CD4-positive, CD25-positive, alpha-beta regulatory T cell (primary cell): ENCODE measurements around the gene INTS3. TPM values are rescaled to one million over a fixed set of nuclear protein-coding genes. Genes with fewer than 3 reads are reported as not detected.
"Not testable (repeated sequence)": the region's sequence is repeated elsewhere in the genome, so short reads cannot be mapped to it uniquely, and the experiment has no call there.

Source experiments
- ATAC-seq, 2 donors: fragments of 150-1000 bp; cut with Tn5 transposase; one replicate each; pipeline ENCODE4 v1.10.0; 2021; ENCODE audit warnings: low read depth in 2 of 2, moderate number of reproducible peaks in 2 of 2, moderate library complexity in 1 of 2
- DNase-seq, 3 donors: peaks; one replicate each; pipeline versions ENCODE4 v3.0.0 to v3.0.0-alpha.2; 2012 to 2022; ENCODE audit warnings: mixed read lengths in 1 of 3
- H3K27ac ChIP-seq: one replicate; pipeline ENCODE4 v1.7.0; 2013; ENCODE audit warnings: mild to moderate bottlenecking, low read length; ENCODE audit not compliant: insufficient read depth, poor library complexity, severe bottlenecking
- H3K27me3 ChIP-seq: one replicate; pipeline ENCODE4 v1.7.0; 2013; ENCODE audit warnings: low read length; ENCODE audit not compliant: control insufficient read depth, insufficient read depth
- H3K36me3 ChIP-seq: one replicate; pipeline ENCODE4 v1.7.0; 2013; ENCODE audit warnings: mild to moderate bottlenecking, low read length, moderate library complexity; ENCODE audit not compliant: control insufficient read depth, insufficient read depth
- H3K4me1 ChIP-seq: 2 replicates; pipeline ENCODE4 v1.7.0; 2013; ENCODE audit warnings: mild to moderate bottlenecking, low read length; ENCODE audit not compliant: insufficient read depth, control insufficient read depth, poor library complexity, severe bottlenecking
- H3K4me3 ChIP-seq: one replicate; pipeline ENCODE4 v1.7.0; 2013; ENCODE audit warnings: low read depth, mild to moderate bottlenecking, low read length, moderate library complexity
- H3K9me3 ChIP-seq, 2 experiments: 1 replicate in 1 of 2; 2 replicates in 1 of 2; pipeline ENCODE4 v1.7.0; 2013; ENCODE audit warnings: low read length in 2 of 2, mild to moderate bottlenecking in 1 of 2, moderate library complexity in 1 of 2; ENCODE audit not compliant: control insufficient read depth in 2 of 2
- H3K27ac Mint-ChIP-seq, 3 donors: one replicate each; pipeline ENCODE4 v1.8.0; 2020 to 2022; ENCODE audit warnings: mild to moderate bottlenecking in 3 of 3, mixed read lengths in 3 of 3, moderate library complexity in 2 of 3
- H3K27me3 Mint-ChIP-seq: one replicate; pipeline ENCODE4 v1.8.0; 2022; ENCODE audit warnings: mild to moderate bottlenecking, mixed read lengths
- H3K36me3 Mint-ChIP-seq: one replicate; pipeline ENCODE4 v1.8.0; 2020; ENCODE audit warnings: mixed read lengths
- H3K4me1 Mint-ChIP-seq, 4 donors: one replicate each; pipeline ENCODE4 v1.8.0; 2020 to 2022; ENCODE audit warnings: mixed read lengths in 4 of 4, mild to moderate bottlenecking in 1 of 4
- H3K4me3 Mint-ChIP-seq, 4 donors: one replicate each; pipeline ENCODE4 v1.8.0; 2020 to 2022; ENCODE audit warnings: mild to moderate bottlenecking in 4 of 4, mixed read lengths in 4 of 4, moderate library complexity in 3 of 4
- H3K9me3 Mint-ChIP-seq, 7 donors: one replicate each; pipeline ENCODE4 v1.8.0; 2020 to 2022; ENCODE audit warnings: mixed read lengths in 7 of 7, mild to moderate bottlenecking in 3 of 7, moderate library complexity in 2 of 7
- polyA plus RNA-seq, 4 donors: library from polyadenylated mRNA; unstranded; fragments of 300-500 nt; fragmentation: Illumina TruSeq; gene quantifications; one replicate each; pipeline ENCODE4 v1.2.3, GENCODE V29; 2021
- total RNA-seq: library from RNA; stranded (reverse); gene quantifications from one replicate; pipeline ENCODE4 v1.2.3, GENCODE V29; 2022

INTS3 gene
- total and polyA plus RNA-seq, 5 donors from 2014 or later: 6.9 to 39.5 (median 8.7) TPM

- H3K36me3 ChIP-seq: peaks cover 59% of the 10 kb centered on the region
- H3K27me3 ChIP-seq, H3K9me3 ChIP-seq, H3K9me3 Mint-ChIP-seq, H3K27me3 Mint-ChIP-seq, H3K27ac ChIP-seq, H3K4me3 Mint-ChIP-seq, H3K4me1 ChIP-seq, H3K4me3 ChIP-seq, ATAC-seq, DNase-seq, H3K27ac Mint-ChIP-seq, H3K4me1 Mint-ChIP-seq: not testable (repeated sequence)
- H3K36me3 Mint-ChIP-seq: peaks cover 48% of the 10 kb centered on the region
These were observed 38.8 kb downstream of the INTS3 start for GRCh38 chr1:153766663-153767062.

- no peak for ATAC-seq
- Histone ChIP-seq H3K27me3 (no peaks in the 10 kb centered on the region), H3K36me3 (peaks cover 56% of the 10 kb centered on the region), H3K4me3 (no peak overlapping the region), H3K9me3 (no peaks in the 10 kb centered on the region), H3K4me1 (no peaks in the 10 kb centered on the region), H3K27ac (no peak overlapping the region)
- Mint-ChIP-seq H3K4me1 (no peaks in the 10 kb centered on the region), H3K27me3 (no peaks in the 10 kb centered on the region), H3K27ac (peak overlapping the region in 1 of 3 donors; percentile 48), H3K4me3 (no peak overlapping the region), H3K9me3 (no peaks in the 10 kb centered on the region), H3K36me3 (peaks cover 42% of the 10 kb centered on the region)
- DNase-seq: no peak
These were observed 39.7 kb downstream of the INTS3 start for GRCh38 chr1:153767519-153767918.

- peak overlapping the region in 1 of 3 donors; percentile 48 for H3K27ac Mint-ChIP-seq
These were observed 40.7 kb downstream of the INTS3 start for GRCh38 chr1:153768316-153769181.

GRCh38 chr1:153769221-153769620 lies 41.4 kb downstream of the INTS3 start:
- no peak for ATAC-seq
- peaks cover 36% of the 10 kb centered on the region for H3K36me3 Mint-ChIP-seq
- H3K4me3 ChIP-seq: no peak overlapping the region
- no peaks in the 10 kb centered on the region for H3K27me3 ChIP-seq
- peak overlapping the region in 1 of 3 donors; percentile 50 for H3K27ac Mint-ChIP-seq
- no peak for DNase-seq
- no peaks in the 10 kb centered on the region for H3K27me3 Mint-ChIP-seq
- no peaks in the 10 kb centered on the region for H3K9me3 ChIP-seq
- H3K27ac ChIP-seq: no peak overlapping the region
- H3K4me1 ChIP-seq: no peaks in the 10 kb centered on the region
- H3K4me1 Mint-ChIP-seq: peaks cover 0 to 7% (median under 1%) of the 10 kb centered on the region in 4 donors
- H3K36me3 ChIP-seq: peaks cover 48% of the 10 kb centered on the region
- H3K9me3 Mint-ChIP-seq: no peaks in the 10 kb centered on the region
- no peak overlapping the region for H3K4me3 Mint-ChIP-seq

More at GRCh38 chr1:153768316-153769181, 40.7 kb downstream of the INTS3 start:
- Histone ChIP-seq H3K4me3 (no peak overlapping the region), H3K4me1 (no peaks in the 10 kb centered on the region), H3K27me3 (no peaks in the 10 kb centered on the region), H3K27ac (no peak overlapping the region), H3K9me3 (no peaks in the 10 kb centered on the region), H3K36me3 (peaks cover 55% of the 10 kb centered on the region)
- no peak for ATAC-seq
- Mint-ChIP-seq H3K4me3 (peak overlapping the region in 1 of 4 donors; percentile 29), H3K9me3 (no peaks in the 10 kb centered on the region), H3K36me3 (peaks cover 36% of the 10 kb centered on the region), H3K4me1 (no peaks in the 10 kb centered on the region), H3K27me3 (no peaks in the 10 kb centered on the region)
- DNase-seq: no peak

GRCh38 chr1:153770797-153771196 lies 42.9 kb downstream of the INTS3 start:
- DNase-seq (no peak), ATAC-seq (no peak)
- Histone ChIP-seq H3K27ac (no peak overlapping the region), H3K4me3 (no peak overlapping the region), H3K36me3 (peaks cover 37% of the 10 kb centered on the region), H3K9me3 (no peaks in the 10 kb centered on the region), H3K27me3 (no peaks in the 10 kb centered on the region), H3K4me1 (peaks cover 9% of the 10 kb centered on the region)
- Mint-ChIP-seq H3K4me3 (no peak overlapping the region), H3K36me3 (peaks cover 28% of the 10 kb centered on the region), H3K4me1 (peaks cover 0 to 14% (median under 1%) of the 10 kb centered on the region in 4 donors), H3K27ac (no peak overlapping the region), H3K27me3 (no peaks in the 10 kb centered on the region), H3K9me3 (no peaks in the 10 kb centered on the region)

GRCh38 chr1:153771261-153771660 lies 43.4 kb downstream of the INTS3 start:
- Histone ChIP-seq H3K4me3 (no peak overlapping the region), H3K9me3 (no peaks in the 10 kb centered on the region), H3K36me3 (peaks cover 37% of the 10 kb centered on the region), H3K4me1 (peaks cover 12% of the 10 kb centered on the region), H3K27me3 (no peaks in the 10 kb centered on the region), H3K27ac (no peak overlapping the region)
- H3K27me3 Mint-ChIP-seq: no peaks in the 10 kb centered on the region
- H3K9me3 Mint-ChIP-seq: no peaks in the 10 kb centered on the region
- H3K4me3 Mint-ChIP-seq: no peak overlapping the region
- peaks cover 28% of the 10 kb centered on the region for H3K36me3 Mint-ChIP-seq
- ATAC-seq (no peak), DNase-seq (no peak)
- H3K27ac Mint-ChIP-seq: no peak overlapping the region
- H3K4me1 Mint-ChIP-seq: peaks cover 0 to 17% (median under 1%) of the 10 kb centered on the region in 4 donors

- Histone ChIP-seq H3K27me3 (no peaks in the 10 kb centered on the region), H3K4me3 (no peak overlapping the region), H3K27ac (no peak overlapping the region), H3K36me3 (peaks cover 37% of the 10 kb centered on the region), H3K9me3 (no peaks in the 10 kb centered on the region), H3K4me1 (peaks cover 19% of the 10 kb centered on the region)
- DNase-seq: no peak
- Mint-ChIP-seq H3K4me1 (peaks cover 0 to 24% (median 1%) of the 10 kb centered on the region in 4 donors), H3K27me3 (no peaks in the 10 kb centered on the region), H3K27ac (no peak overlapping the region), H3K9me3 (no peaks in the 10 kb centered on the region), H3K4me3 (peak overlapping the region in 1 of 4 donors; percentile 80), H3K36me3 (peaks cover 27% of the 10 kb centered on the region)
- no peak for ATAC-seq
These were observed 44.2 kb downstream of the INTS3 start for GRCh38 chr1:153771841-153772593.
